GM12865 (cell line): ENCODE data around the gene HACE1.
"Not testable (repeated sequence)": the region's sequence is repeated elsewhere in the genome, so short reads cannot be mapped to it uniquely, and the experiment has no call there.

Experiments used
- DNase-seq: peaks from one replicate; pipeline ENCODE4 v3.0.0; 2010; ENCODE audit warnings: low read depth
- H3K4me3 ChIP-seq: 2 replicates; pipeline ENCODE4 v1.5.1; 2011; ENCODE audit warnings: mild to moderate bottlenecking, low read depth, low read length, control low read depth
- CTCF ChIP-seq: IDR thresholded peaks from 2 replicates; pipeline ENCODE4 v1.5.1; 2011; ENCODE audit warnings: low read length, control low read depth, low read depth, inconsistent platforms; ENCODE audit not compliant: insufficient read depth; ENCODE audit errors: missing control alignments

Gene HACE1

GRCh38 chr6:104816125-104816524 is 43.6 kb downstream of the HACE1 start:
- H3K4me3 ChIP-seq: no peak overlapping the region
- DNase-seq: no peak
- TF ChIP-seq CTCF: no peak

GRCh38 chr6:104814743-104815142 is 45.0 kb downstream of the HACE1 start:
- no peak for TF ChIP-seq CTCF
- no peak overlapping the region for H3K4me3 ChIP-seq
- no peak for DNase-seq

- TF ChIP-seq CTCF: no peak
Observed at GRCh38 chr6:104813552-104813951, 46.2 kb downstream of the HACE1 start.

GRCh38 chr6:104809116-104809515 is 50.6 kb downstream of the HACE1 start:
- DNase-seq: no peak

More at GRCh38 chr6:104813552-104813951, 46.2 kb downstream of the HACE1 start:
- H3K4me3 ChIP-seq: no peak overlapping the region
- peak; percentile 11 for DNase-seq

GRCh38 chr6:104805335-104805734 is 54.4 kb downstream of the HACE1 start:
- not testable (repeated sequence) for DNase-seq, H3K4me3 ChIP-seq

More at GRCh38 chr6:104809116-104809515, 50.6 kb downstream of the HACE1 start:
- no peak for TF ChIP-seq CTCF
- no peak overlapping the region for H3K4me3 ChIP-seq

GRCh38 chr6:104799134-104799657 is 60.5 kb downstream of the HACE1 start:
- no peak for DNase-seq
- no peak overlapping the region for H3K4me3 ChIP-seq
- TF ChIP-seq CTCF: no peak

- no peak for DNase-seq
- no peak overlapping the region for H3K4me3 ChIP-seq
- TF ChIP-seq CTCF: no peak
Observed at GRCh38 chr6:104796031-104796785, 63.5 kb downstream of the HACE1 start.
